RWPE1 (cell line): ENCODE results near the gene BCOR.

Experiments used
- CTCF ChIA-PET: fragments of 350-600 bp; sonication (Branson Sonifier 250); formaldehyde crosslinking; extraction: SDS; loops from one replicate; lab custom pipeline; 2021; lab: Yijun Ruan, JAX
- POLR2A ChIA-PET: fragments of 400-600 bp; formaldehyde crosslinking; extraction: SDS; loops from one replicate; lab custom pipeline; 2020; ENCODE audit warnings: antibody characterized with exemption; ENCODE audit not compliant: low non-redundant PET; lab: Yijun Ruan, JAX
- DNase-seq: peaks from one replicate; pipeline ENCODE4 v3.0.0; 2012; ENCODE audit warnings: low spot score
- H3K27ac ChIP-seq: fragments of 450-650 bp; 2 replicates; pipeline ENCODE4 v1.5.1; 2017
- TF ChIP-seq, protein P1 (sequence below): fragments of 450-650 bp; conservative IDR thresholded peaks from 2 replicates; pipeline ENCODE4 v1.5.1; 2017; ENCODE audit warnings: low read depth, mild to moderate bottlenecking

BCOR gene

DNA sequence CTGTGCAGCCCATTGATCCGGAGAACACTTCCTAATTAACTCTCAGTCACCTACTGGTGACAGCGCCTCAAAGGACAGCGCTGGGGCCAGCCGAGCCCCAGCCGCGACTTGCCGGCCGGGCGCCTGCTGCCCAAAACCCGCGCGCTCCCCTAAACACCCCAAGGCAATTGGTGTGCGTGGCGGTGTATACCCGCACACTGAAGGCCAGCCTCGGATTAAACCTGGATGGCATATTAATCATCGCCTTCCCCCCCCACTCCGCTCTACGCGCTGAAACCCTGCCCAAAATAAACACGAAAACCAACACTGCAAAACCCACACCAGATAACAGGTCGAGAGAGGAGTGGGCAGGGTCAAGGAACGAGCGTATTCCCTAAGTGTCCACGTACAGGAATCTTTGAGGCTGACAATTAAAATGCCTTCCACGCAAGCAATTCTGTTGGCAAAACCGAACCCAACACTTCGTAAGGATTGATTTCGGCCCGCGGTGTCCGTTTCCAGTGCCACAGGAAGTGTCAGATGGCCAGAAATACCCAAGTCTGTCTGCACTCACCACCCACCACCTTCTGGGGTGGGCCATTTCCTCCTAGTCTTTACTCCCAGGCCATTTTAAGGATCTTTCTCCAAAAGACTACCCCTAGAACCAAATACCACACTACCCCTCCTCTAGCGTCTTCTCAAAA is 2.7 kb downstream of the BCOR start:
- DNase-seq = no peak
- ChIA-PET POLR2A (no interaction called here), CTCF (interaction anchor here (0.7 kb wide), 1 partner anchor 278 kb away, joined by 3 read pairs; no protein-coding TSS in a partner anchor)
- H3K27ac ChIP-seq = peak overlapping the region; percentile 87
- TF ChIP-seq, protein P1, sequence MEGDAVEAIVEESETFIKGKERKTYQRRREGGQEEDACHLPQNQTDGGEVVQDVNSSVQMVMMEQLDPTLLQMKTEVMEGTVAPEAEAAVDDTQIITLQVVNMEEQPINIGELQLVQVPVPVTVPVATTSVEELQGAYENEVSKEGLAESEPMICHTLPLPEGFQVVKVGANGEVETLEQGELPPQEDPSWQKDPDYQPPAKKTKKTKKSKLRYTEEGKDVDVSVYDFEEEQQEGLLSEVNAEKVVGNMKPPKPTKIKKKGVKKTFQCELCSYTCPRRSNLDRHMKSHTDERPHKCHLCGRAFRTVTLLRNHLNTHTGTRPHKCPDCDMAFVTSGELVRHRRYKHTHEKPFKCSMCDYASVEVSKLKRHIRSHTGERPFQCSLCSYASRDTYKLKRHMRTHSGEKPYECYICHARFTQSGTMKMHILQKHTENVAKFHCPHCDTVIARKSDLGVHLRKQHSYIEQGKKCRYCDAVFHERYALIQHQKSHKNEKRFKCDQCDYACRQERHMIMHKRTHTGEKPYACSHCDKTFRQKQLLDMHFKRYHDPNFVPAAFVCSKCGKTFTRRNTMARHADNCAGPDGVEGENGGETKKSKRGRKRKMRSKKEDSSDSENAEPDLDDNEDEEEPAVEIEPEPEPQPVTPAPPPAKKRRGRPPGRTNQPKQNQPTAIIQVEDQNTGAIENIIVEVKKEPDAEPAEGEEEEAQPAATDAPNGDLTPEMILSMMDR = no peak

DNA sequence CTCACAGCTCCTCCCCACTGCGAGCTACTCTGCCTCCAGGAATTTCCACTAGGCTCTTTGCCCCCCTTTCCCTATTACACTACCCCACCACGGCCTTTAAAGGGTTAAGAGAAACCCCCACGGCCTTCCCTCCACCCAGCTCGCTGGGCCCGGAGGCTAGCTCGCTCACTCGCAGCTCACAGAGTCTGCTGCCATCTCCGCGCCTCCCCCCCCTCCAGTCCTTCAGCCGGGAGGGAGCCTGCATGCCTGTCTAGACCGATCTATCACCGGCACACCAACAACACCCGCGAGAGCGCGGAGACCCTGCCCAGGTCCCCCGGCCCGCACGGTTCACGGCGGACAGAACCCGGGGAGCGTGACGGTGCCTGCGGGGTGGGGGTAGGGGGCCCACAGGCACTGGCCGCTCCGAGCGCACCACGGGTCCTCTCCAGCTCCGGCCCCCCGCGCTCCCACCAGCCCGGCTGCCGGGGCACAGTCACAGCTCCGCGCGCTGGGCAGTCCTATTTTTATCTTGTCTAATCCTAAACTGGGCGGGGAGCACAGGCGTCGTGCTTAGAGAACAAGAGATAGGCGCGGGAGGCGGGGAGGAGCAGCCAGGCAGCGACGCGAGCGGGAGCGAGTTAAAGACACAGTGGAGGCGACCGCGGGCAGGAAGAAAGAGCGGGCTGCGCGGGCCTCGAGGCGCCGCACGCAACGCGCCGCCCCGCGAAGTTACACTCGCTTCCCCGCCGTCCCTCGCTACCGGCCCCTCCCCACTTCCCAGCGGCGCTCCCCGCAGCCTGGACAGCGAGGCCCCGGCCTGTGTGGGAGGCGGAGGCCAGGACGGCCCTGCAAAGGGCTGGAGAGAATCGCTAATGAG is 3.5 kb downstream of the BCOR start:
- H3K27ac ChIP-seq = peak overlapping the region; percentile 87
- ChIA-PET POLR2A (no interaction called here), CTCF (interaction anchor here (0.7 to 1.0 kb wide), 2 partner anchors 173 to 277 kb away, joined by 3 read pairs; no protein-coding TSS in a partner anchor)
- DNase-seq = no peak
- TF ChIP-seq, protein P1 = no peak

DNA sequence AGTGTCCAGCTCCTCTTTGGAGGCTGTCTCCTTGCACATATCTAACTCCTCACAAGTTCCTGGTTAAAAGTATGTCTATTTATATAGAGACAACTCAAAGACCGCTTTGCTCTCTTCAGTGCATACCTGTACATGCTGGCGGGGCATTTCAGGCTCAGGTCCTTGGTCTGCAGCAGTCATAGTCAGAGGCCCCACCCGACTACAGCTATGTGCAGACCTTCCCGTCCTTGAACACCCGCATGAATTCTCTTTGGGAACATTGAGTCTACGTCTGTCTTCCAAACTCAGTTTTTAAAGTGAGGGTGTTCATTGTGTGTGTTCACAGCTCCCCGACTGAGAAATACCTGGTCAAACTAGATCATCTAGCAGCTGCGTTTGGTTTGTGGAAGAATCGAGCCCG is 4.2 kb downstream of the BCOR start:
- CTCF ChIA-PET = interaction anchor here (1.0 kb wide), 1 partner anchor 174 kb away, joined by 3 read pairs; no protein-coding TSS in a partner anchor
- TF ChIP-seq, protein P1 = no peak
- POLR2A ChIA-PET = no interaction called here
- peak overlapping the region; percentile 87 for H3K27ac ChIP-seq
- no peak for DNase-seq

DNA sequence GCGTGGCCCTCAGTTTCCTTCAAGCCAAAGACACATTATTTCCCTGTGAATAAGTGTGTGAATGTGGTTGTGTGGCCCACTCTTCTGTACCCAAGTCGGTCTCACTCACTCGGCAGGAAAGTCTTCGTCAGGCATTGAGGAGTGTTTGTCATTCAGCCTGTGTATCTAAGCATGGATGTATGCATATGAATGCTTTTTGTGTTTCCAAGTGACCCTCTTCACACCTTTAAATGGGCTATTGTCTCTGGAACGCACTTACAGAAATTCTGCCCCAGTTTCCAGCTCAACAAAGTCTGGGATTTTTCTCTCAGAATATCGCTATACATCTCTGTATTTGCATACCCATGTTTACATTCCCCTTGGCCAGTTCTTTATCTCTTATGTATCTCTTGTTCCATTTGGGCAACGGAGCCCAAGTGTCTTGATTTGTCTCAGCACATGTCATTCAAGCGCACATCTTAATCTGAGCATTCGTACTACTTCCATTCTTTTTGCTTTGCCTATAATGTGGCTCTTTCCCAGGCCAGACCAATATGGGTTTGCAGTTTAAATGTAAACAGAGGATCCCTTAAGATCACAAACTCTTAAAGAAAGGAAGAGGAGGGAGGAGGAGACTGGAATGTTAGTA is 4.8 kb downstream of the BCOR start:
- ChIA-PET CTCF (interaction anchor here (1.0 kb wide), 1 partner anchor 174 kb away, joined by 3 read pairs; no protein-coding TSS in a partner anchor), POLR2A (no interaction called here)
- TF ChIP-seq, protein P1 = no peak
- H3K27ac ChIP-seq = no peak overlapping the region
- no peak for DNase-seq

DNA sequence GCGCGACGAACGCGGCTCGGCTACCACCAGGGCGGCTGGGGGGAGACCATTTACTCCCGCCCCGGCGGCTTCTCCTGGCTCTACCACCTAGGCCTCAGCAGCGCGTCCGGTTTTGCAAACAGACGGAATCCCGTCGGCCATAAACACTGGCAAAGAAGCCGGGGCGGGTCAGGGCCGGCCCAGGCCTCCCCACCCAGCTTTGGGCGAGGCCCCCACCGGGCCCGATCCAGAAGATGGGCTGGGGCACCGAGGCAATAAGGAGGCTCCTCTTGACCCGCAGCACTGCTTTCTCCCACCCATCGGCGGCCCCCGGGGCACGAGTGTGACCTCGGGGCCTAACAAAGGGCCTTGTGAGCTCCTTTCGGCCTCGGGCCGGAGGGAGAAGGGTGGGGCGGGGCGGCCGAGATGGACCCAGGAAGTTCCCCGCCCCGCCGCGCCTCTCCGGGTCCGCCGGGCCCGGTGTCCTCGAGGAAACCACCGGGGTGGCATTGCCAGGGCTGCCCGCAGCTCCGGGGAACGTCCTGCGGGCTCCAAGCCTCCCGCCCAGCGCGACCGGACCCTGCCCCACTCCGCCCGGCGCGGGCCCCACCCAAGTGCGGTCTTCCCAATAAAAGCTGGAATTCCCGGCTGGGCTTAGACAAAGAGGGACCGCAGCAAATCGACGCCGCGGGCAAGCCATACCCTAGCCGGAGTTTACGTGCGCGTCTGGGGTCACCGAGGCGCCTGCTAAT is 5.9 kb downstream of the BCOR start:
- POLR2A ChIA-PET = no interaction called here
- no peak for DNase-seq
- no peak overlapping the region for H3K27ac ChIP-seq
- CTCF ChIA-PET = no interaction called here
- TF ChIP-seq, protein P1 = no peak

DNA sequence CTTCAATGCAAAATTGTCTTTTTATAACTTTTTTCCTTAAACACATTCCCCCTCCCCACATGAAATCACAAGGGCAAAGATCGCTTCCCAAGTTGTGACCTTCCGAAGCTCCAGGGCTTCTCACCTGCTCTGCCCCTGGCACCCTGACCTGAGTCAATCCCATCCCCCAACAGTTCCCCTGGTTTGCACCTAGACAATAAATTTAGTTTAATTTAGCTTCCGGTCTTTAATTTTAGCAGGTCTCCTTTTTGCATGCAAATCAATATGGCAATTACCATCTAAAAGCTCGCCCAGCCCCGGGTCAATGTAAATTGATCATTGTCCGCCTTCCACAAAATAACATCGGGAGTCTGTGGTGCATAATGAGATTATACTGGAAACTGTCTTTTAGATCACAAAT is 6.8 kb downstream of the BCOR start:
- POLR2A ChIA-PET = no interaction called here
- H3K27ac ChIP-seq = peak overlapping the region; percentile 59
- DNase-seq = no peak
- TF ChIP-seq, protein P1 = no peak
- CTCF ChIA-PET = no interaction called here
